ENCODE data around the gene SLC13A2. TPM values are rescaled to one million over a fixed set of nuclear protein-coding genes. Genes with fewer than 3 reads are reported as not detected.
"Not testable (repeated sequence)": the region's sequence is repeated elsewhere in the genome, so short reads cannot be mapped to it uniquely, and the experiment has no call there.

SLC13A2 gene
- total RNA-seq, 2 donors from 2014 or later, result 1.8 TPM; not detected in 1

DNA sequence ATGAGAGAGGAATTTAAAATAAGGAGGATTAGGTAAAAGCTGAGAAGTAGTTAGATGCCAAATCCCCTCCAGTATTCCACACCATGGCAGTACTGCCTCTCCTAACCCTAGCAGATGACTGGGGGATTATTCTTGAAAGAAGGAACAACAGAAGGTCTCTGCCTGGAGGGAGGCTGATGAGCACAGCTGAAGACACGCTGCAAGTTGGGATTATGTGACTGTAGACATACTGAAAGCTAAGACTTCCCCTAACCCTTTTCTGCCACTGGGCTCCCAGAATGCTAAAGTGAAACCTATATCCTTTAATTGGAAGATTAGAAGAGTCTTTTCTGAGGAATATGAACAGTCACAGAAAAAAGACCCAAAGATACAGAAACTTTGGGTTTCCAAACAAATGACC lies 39.7 kb upstream of the SLC13A2 start:
- intact Hi-C loops (cut with DNase I), result no loop called here
- H3K9me3 ChIP-seq, result no peaks in the 10 kb centered on the region
- no peaks in the 10 kb centered on the region for H3K36me3 ChIP-seq (replicated peaks in 1 of 2; ENCODE audit: insufficient read depth in 1 of 2, low read depth in 2 of 2)
- TF ChIP-seq POLR2A (IDR thresholded peaks at IDR 0.05), result no peak
- TF ChIP-seq, protein P1, sequence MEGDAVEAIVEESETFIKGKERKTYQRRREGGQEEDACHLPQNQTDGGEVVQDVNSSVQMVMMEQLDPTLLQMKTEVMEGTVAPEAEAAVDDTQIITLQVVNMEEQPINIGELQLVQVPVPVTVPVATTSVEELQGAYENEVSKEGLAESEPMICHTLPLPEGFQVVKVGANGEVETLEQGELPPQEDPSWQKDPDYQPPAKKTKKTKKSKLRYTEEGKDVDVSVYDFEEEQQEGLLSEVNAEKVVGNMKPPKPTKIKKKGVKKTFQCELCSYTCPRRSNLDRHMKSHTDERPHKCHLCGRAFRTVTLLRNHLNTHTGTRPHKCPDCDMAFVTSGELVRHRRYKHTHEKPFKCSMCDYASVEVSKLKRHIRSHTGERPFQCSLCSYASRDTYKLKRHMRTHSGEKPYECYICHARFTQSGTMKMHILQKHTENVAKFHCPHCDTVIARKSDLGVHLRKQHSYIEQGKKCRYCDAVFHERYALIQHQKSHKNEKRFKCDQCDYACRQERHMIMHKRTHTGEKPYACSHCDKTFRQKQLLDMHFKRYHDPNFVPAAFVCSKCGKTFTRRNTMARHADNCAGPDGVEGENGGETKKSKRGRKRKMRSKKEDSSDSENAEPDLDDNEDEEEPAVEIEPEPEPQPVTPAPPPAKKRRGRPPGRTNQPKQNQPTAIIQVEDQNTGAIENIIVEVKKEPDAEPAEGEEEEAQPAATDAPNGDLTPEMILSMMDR (IDR thresholded peaks at IDR 0.05), result no peak
- H3K4me1 ChIP-seq, result peaks cover 6% of the 10 kb centered on the region
- H3K27ac ChIP-seq, result no peak overlapping the region
- DNase-seq (no peak), ATAC-seq (no peak)
- WGBS, 2 donors, result 53 to 72% methylated on average over 1 of the region's 1 CpG
- H3K4me3 ChIP-seq, result no peak overlapping the region
- no peaks in the 10 kb centered on the region for H3K27me3 ChIP-seq

DNA sequence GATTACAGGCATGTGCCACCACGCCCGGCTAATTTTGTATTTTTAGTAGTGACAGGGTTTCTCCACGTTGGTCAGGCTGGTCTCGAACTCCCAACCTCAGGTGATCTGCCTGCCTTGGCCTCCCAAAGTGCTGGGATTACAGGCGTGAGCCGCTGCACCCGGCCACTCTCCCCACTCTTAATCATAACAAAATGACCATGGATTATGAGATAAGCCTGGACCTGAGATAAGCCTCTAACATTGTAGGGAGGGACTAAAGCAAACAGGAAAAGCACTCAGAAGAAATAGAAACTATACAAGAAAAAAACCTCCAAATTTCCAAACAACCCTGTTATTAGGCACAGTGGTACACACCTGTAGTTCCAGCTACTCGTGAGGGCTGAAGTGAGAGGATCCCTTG lies 39.1 kb upstream of the SLC13A2 start:
- intact Hi-C loops (cut with DNase I); H3K4me3 ChIP-seq; H3K4me1 ChIP-seq; H3K36me3 ChIP-seq (replicated peaks in 1 of 2; ENCODE audit: insufficient read depth in 1 of 2, low read depth in 2 of 2); H3K9me3 ChIP-seq; H3K27ac ChIP-seq; H3K27me3 ChIP-seq; DNase-seq; ATAC-seq: not testable (repeated sequence)
- WGBS, 2 donors, result 44 to 50% methylated on average over 8 of the region's 8 CpGs

DNA sequence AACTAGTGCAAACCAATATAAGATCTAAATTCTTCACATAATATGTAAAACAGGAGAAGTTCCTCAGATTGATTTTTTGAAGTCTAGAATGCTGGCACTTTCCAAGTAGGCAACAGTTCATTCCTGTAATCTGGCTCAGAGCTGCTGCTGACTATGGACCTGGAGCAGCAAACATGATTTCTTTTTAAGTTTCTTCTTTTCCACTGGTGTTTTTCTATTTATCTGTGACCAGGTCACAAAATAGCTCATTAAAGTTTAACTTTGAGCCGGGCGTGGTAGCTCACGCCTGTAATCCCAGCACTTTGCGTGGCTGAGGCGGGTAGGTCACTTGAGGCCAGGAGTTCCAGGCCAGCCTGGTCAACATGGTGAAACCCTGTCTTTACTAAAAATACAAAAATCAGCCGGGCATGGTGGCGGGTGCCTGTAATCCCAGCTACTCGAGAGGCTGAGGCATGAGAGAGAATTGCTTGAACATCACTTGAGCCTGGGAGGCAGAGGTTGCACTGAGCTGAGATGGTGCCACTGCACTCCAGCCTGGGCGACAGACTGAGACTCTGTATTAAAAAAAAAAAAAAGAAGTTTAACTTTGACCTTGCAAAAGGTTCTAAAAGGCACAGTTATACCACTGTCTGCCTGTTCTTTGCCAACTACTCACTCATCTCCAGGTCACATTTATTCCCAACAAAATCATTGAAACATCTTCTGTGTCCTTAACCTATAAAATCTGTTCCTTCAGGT lies 29.4 kb upstream of the SLC13A2 start:
- DNase-seq (no peak), ATAC-seq (no peak)
- Histone ChIP-seq H3K4me3 (no peak overlapping the region), H3K9me3 (no peaks in the 10 kb centered on the region), H3K27ac (no peak overlapping the region), H3K27me3 (no peaks in the 10 kb centered on the region), H3K4me1 (no peaks in the 10 kb centered on the region), H3K36me3 (replicated peaks in 1 of 2; ENCODE audit: insufficient read depth in 1 of 2, low read depth in 2 of 2) (no peaks in the 10 kb centered on the region)
- intact Hi-C loops (cut with DNase I), result no loop called here
- no peak for TF ChIP-seq POLR2A (IDR thresholded peaks at IDR 0.05)
- TF ChIP-seq, protein P1 (IDR thresholded peaks at IDR 0.05), result no peak
- WGBS, 2 donors, result 80 to 82% methylated on average over 9 of the region's 9 CpGs

DNA sequence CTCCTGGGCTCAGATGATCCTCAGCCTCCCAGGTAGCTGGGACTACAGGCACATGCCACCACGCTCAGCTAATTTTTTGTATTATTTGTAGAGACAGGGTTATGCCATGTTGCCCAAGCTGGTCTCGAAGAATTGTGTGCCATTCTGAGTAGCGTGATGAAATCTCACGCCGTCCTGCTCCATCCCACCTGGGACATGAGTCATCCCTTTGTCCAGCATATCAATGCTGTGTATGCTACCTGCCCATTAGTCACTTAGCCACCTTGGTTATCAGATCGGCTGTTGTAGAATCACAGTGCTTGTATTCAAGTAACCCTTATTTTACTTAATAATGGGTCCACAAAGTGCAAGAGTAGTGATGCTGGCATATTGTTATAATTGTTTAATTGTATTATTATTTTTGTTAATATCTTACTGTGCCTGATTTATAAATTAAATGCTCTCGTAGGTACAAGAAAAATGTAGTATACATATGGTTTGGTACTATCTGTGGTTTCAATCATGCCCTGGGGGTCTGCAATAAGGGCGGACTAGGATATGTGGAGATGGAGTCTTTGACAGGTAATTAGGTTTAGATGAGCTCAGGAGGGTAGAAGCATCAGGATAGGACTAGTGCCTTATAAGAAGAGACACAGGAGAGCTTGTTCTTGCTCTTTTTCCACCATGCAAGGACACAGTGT lies 26.6 kb upstream of the SLC13A2 start:
- Histone ChIP-seq H3K27ac (no peak overlapping the region), H3K36me3 (replicated peaks in 1 of 2; ENCODE audit: insufficient read depth in 1 of 2, low read depth in 2 of 2) (no peaks in the 10 kb centered on the region), H3K27me3 (no peaks in the 10 kb centered on the region), H3K9me3 (no peaks in the 10 kb centered on the region), H3K4me3 (no peak overlapping the region), H3K4me1 (no peaks in the 10 kb centered on the region)
- DNase-seq (no peak), ATAC-seq (no peak)
- WGBS, 2 donors, result 58 to 66% methylated on average over 8 of the region's 8 CpGs
- intact Hi-C loops (cut with DNase I), result no loop called here
- no peak for TF ChIP-seq POLR2A (IDR thresholded peaks at IDR 0.05)
- TF ChIP-seq, protein P1 (IDR thresholded peaks at IDR 0.05), result no peak

DNA sequence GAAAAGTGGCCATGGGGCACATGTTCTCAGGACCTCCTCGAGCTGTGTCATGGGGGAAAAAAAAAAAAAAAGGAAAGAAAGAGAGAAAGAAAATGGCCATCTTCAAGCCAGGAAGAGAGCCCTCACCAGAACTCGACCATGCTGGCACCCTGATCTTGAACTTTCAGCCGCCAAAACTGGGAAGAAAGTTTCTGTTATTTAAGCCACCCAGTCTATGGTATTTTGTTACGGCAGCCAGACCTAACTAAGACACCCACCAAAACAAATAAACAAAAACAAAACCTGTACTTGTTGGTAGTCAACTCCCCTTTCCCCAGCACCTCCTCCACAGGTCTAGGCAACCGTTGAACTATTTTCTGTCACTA lies 26.1 kb upstream of the SLC13A2 start:
- 53 to 64% methylated on average over 5 of the region's 5 CpGs for WGBS, 2 donors
- H3K36me3 ChIP-seq (replicated peaks in 1 of 2; ENCODE audit: insufficient read depth in 1 of 2, low read depth in 2 of 2), result no peaks in the 10 kb centered on the region
- TF ChIP-seq, protein P1 (IDR thresholded peaks at IDR 0.05), result no peak
- no peak for TF ChIP-seq POLR2A (IDR thresholded peaks at IDR 0.05)
- no peak overlapping the region for H3K27ac ChIP-seq
- ATAC-seq (no peak), DNase-seq (no peak)
- H3K4me1 ChIP-seq, result no peaks in the 10 kb centered on the region
- H3K4me3 ChIP-seq, result no peak overlapping the region
- intact Hi-C loops (cut with DNase I), result no loop called here
- H3K27me3 ChIP-seq, result no peaks in the 10 kb centered on the region
- no peaks in the 10 kb centered on the region for H3K9me3 ChIP-seq

Measured in body of pancreas (tissue), 4 donors.